Measurements from ENCODE around the gene HOXD10.

Gene HOXD10

DNA sequence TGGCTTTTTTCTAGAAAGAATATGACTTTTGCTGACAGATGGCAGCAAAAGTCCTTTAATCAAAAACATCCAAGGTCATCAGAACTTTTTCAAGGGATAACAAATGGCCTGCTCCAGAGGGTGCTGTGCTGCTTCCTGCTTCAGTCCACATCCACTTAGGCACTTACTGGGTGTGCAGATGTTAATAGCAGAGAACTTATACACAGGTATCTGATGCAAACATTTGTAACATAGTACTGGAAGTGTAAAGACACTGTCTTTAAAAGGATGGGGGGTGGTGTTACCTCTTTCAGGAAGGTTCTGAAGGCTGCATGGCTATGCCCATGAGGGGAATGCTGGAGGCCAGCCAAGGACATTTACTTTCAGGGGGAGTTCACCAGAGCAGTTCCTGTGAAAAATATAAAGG lies 18.5 kb downstream of the HOXD10 start:
- peaks cover 15% of the 10 kb centered on the region; the same call in 1 of the 2 replicates for H3K27me3 ChIP-seq (replicated peaks; ENCODE audit: insufficient read depth, low read length)
- H3K27ac ChIP-seq (ENCODE audit: low read length) = no peak overlapping the region
- TF ChIP-seq EZH2 (optimal IDR thresholded peaks at IDR 0.05; ENCODE audit: low read depth, low read length) = no peak
- no peaks in the 10 kb centered on the region for H3K79me2 ChIP-seq (ENCODE audit: low read length)
- no peak overlapping the region for H3K9ac ChIP-seq (ENCODE audit: low read length)
- H3K9me2 ChIP-seq (replicated peaks; ENCODE audit: insufficient read depth, low read length) = no peaks in the 10 kb centered on the region
- H4K20me1 ChIP-seq (ENCODE audit: insufficient read depth, low read length) = no peaks in the 10 kb centered on the region
- peaks cover 13% of the 10 kb centered on the region for H3K4me1 ChIP-seq (ENCODE audit: low read length)
- H3K4me2 ChIP-seq (ENCODE audit: low read depth, low read length) = no peak overlapping the region
- DNase-seq = no peak
- H3K9me3 ChIP-seq (replicated peaks; ENCODE audit: insufficient read depth, low read length) = no peaks in the 10 kb centered on the region
- H3F3A ChIP-seq (ENCODE audit: insufficient read depth, low read length) = no peaks in the 10 kb centered on the region
- H3K4me3 ChIP-seq (ENCODE audit: low read length) = no peak overlapping the region
- no peaks in the 10 kb centered on the region for H3K36me3 ChIP-seq (replicated peaks; ENCODE audit: insufficient read depth, low read length)
- no peak overlapping the region for H2AFZ ChIP-seq (ENCODE audit: low read length)

DNA sequence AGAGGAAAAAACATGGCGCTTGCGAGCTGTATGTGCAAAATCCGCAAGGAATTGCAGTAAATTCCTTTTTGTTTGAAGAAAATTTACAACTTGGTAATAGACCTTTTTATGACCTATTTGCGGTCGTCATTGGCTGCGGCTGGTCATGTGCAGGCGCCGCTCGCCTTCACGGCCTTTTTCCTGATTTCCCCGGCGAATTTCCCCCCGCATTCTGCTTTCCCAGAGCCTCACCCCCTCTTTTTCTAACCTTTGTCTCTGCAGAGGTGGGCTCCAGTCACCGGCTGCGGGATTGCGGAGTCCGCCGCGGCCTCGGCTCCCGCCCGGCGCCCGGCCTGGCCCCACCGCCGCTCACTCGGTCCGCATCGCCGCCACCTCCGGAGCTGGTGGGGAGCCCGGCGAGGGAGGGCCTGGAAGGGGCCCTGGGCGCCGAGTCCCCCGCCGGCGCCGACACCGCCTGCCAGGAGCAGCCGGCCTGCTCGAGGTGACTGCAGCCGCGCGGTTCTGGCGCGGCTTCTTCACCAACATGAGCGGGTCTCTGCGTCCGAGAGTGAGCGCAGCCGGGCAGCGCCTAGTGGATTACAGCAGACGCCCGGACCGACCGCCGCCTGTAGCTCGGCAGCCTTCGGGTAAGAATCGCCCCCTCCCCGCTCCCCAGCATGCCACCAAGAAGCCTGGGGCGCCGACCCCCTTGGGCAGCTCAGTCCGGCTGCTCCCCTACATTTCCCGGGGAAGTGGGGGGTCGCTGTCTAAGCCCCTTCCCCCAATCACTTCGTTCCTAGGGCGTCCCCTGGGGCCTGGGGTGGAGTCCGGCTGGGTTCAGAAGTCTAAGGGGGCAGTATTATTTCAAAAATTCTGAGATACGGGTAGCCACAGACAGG lies 20.0 kb downstream of the HOXD10 start:
- H3K27ac ChIP-seq (ENCODE audit: low read length) = no peak overlapping the region
- H3K27me3 ChIP-seq (replicated peaks; ENCODE audit: insufficient read depth, low read length) = peaks cover 11% of the 10 kb centered on the region; the same call in 1 of the 2 replicates
- H4K20me1 ChIP-seq (ENCODE audit: insufficient read depth, low read length) = no peaks in the 10 kb centered on the region
- no peak for DNase-seq
- no peak for TF ChIP-seq EZH2 (optimal IDR thresholded peaks at IDR 0.05; ENCODE audit: low read depth, low read length)
- no peak for TF ChIP-seq EZH2phosphoT487 (IDR thresholded peaks at IDR 0.05; ENCODE audit: low read length)
- TF ChIP-seq, protein P1, sequence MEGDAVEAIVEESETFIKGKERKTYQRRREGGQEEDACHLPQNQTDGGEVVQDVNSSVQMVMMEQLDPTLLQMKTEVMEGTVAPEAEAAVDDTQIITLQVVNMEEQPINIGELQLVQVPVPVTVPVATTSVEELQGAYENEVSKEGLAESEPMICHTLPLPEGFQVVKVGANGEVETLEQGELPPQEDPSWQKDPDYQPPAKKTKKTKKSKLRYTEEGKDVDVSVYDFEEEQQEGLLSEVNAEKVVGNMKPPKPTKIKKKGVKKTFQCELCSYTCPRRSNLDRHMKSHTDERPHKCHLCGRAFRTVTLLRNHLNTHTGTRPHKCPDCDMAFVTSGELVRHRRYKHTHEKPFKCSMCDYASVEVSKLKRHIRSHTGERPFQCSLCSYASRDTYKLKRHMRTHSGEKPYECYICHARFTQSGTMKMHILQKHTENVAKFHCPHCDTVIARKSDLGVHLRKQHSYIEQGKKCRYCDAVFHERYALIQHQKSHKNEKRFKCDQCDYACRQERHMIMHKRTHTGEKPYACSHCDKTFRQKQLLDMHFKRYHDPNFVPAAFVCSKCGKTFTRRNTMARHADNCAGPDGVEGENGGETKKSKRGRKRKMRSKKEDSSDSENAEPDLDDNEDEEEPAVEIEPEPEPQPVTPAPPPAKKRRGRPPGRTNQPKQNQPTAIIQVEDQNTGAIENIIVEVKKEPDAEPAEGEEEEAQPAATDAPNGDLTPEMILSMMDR (IDR thresholded peaks at IDR 0.05; ENCODE audit: low read length) = no peak
- H3K4me2 ChIP-seq (ENCODE audit: low read depth, low read length) = peak overlapping the region; percentile 21; the same call in 1 of the 2 replicates
- no peaks in the 10 kb centered on the region for H3K36me3 ChIP-seq (replicated peaks; ENCODE audit: insufficient read depth, low read length)
- H3F3A ChIP-seq (ENCODE audit: insufficient read depth, low read length) = no peaks in the 10 kb centered on the region
- no peak overlapping the region for H3K4me3 ChIP-seq (ENCODE audit: low read length)
- no peaks in the 10 kb centered on the region for H3K9me2 ChIP-seq (replicated peaks; ENCODE audit: insufficient read depth, low read length)
- no peak overlapping the region for H2AFZ ChIP-seq (ENCODE audit: low read length)
- no peaks in the 10 kb centered on the region for H3K79me2 ChIP-seq (ENCODE audit: low read length)
- no peak overlapping the region for H3K9ac ChIP-seq (ENCODE audit: low read length)
- H3K9me3 ChIP-seq (replicated peaks; ENCODE audit: insufficient read depth, low read length) = no peaks in the 10 kb centered on the region
- peaks cover 13% of the 10 kb centered on the region for H3K4me1 ChIP-seq (ENCODE audit: low read length)

DNA sequence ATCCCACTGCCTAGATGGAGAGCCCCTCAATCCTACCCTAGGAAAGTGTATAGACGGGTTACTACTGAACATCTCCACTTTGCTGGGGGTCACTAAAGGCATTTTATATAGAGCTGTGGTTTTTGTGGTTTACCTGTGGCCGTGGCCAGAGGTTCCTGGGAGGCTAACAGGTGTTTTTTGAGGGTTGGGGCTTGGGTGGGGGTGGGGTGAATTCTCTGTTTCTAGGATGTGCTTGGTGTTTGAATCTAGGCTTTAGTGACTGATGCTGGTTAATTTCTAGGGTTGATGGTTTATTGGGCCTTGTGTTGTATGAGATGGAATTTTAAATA lies 20.6 kb downstream of the HOXD10 start:
- Histone ChIP-seq H4K20me1 (ENCODE audit: insufficient read depth, low read length) (no peaks in the 10 kb centered on the region), H3K4me2 (ENCODE audit: low read depth, low read length) (peak overlapping the region; percentile 21; the same call in 1 of the 2 replicates), H3K9me2 (replicated peaks; ENCODE audit: insufficient read depth, low read length) (no peaks in the 10 kb centered on the region), H3K9ac (ENCODE audit: low read length) (no peak overlapping the region), H3K4me3 (ENCODE audit: low read length) (no peak overlapping the region), H3F3A (ENCODE audit: insufficient read depth, low read length) (no peaks in the 10 kb centered on the region), H3K36me3 (replicated peaks; ENCODE audit: insufficient read depth, low read length) (no peaks in the 10 kb centered on the region), H3K4me1 (ENCODE audit: low read length) (peaks cover 13% of the 10 kb centered on the region), H3K9me3 (replicated peaks; ENCODE audit: insufficient read depth, low read length) (no peaks in the 10 kb centered on the region), H3K79me2 (ENCODE audit: low read length) (no peaks in the 10 kb centered on the region), H2AFZ (ENCODE audit: low read length) (no peak overlapping the region), H3K27ac (ENCODE audit: low read length) (no peak overlapping the region), H3K27me3 (replicated peaks; ENCODE audit: insufficient read depth, low read length) (peaks cover 9% of the 10 kb centered on the region; the same call in 1 of the 2 replicates)
- TF ChIP-seq EZH2 (optimal IDR thresholded peaks at IDR 0.05; ENCODE audit: low read depth, low read length) (no peak), EZH2phosphoT487 (IDR thresholded peaks at IDR 0.05; ENCODE audit: low read length) (no peak)
- TF ChIP-seq, protein P1 (IDR thresholded peaks at IDR 0.05; ENCODE audit: low read length) = no peak
- peak; percentile 77 for DNase-seq

DNA sequence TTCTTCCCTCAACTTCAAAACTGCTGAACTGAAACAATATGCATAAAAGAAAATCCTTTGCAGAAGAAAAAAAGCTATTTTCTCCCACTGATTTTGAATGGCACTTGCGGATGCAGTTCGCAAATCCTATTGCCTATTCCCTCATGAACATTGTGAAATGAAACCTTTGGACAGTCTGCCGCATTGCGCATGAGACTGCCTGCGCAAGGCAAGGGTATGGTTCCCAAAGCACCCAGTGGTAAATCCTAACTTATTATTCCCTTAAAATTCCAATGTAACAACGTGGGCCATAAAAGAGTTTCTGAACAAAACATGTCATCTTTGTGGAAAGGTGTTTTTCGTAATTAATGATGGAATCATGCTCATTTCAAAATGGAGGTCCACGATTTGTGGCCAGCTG lies 21.3 kb downstream of the HOXD10 start:
- Histone ChIP-seq H3K9me2 (replicated peaks; ENCODE audit: insufficient read depth, low read length) (no peaks in the 10 kb centered on the region), H3K9ac (ENCODE audit: low read length) (no peak overlapping the region), H3F3A (ENCODE audit: insufficient read depth, low read length) (no peaks in the 10 kb centered on the region), H2AFZ (ENCODE audit: low read length) (no peak overlapping the region), H3K4me1 (ENCODE audit: low read length) (peaks cover 13% of the 10 kb centered on the region), H3K27ac (ENCODE audit: low read length) (no peak overlapping the region), H3K27me3 (replicated peaks; ENCODE audit: insufficient read depth, low read length) (peaks cover 7% of the 10 kb centered on the region; the same call in 1 of the 2 replicates), H3K4me2 (ENCODE audit: low read depth, low read length) (no peak overlapping the region), H3K36me3 (replicated peaks; ENCODE audit: insufficient read depth, low read length) (no peaks in the 10 kb centered on the region), H3K79me2 (ENCODE audit: low read length) (no peaks in the 10 kb centered on the region), H3K9me3 (replicated peaks; ENCODE audit: insufficient read depth, low read length) (no peaks in the 10 kb centered on the region), H4K20me1 (ENCODE audit: insufficient read depth, low read length) (no peaks in the 10 kb centered on the region), H3K4me3 (ENCODE audit: low read length) (no peak overlapping the region)
- TF ChIP-seq EZH2phosphoT487 (IDR thresholded peaks at IDR 0.05; ENCODE audit: low read length) = no peak
- TF ChIP-seq, protein P1 (IDR thresholded peaks at IDR 0.05; ENCODE audit: low read length) = no peak
- DNase-seq = no peak
